Mesendoderm (in vitro differentiated cells): ENCODE results near the gene ASTN2.

Source experiments
- DNase-seq: peaks from one replicate; pipeline ENCODE4 v3.0.0; 2013
- H2AK5ac ChIP-seq: 2 replicates; pipeline ENCODE4 v1.6.1; 2013; ENCODE audit warnings: low read length, inconsistent platforms
- H2BK120ac ChIP-seq: 2 replicates; pipeline ENCODE4 v1.6.1; 2013; ENCODE audit warnings: low read depth, mild to moderate bottlenecking, low read length, moderate library complexity, mixed read lengths
- H2BK15ac ChIP-seq: replicated peaks from 2 replicates; pipeline ENCODE4 v1.6.1; 2013; ENCODE audit warnings: low read depth, mild to moderate bottlenecking, moderate library complexity
- H2BK5ac ChIP-seq: 2 replicates; pipeline ENCODE4 v1.6.1; 2013; ENCODE audit warnings: low read length, inconsistent platforms
- H3K18ac ChIP-seq: 2 replicates; pipeline ENCODE4 v1.6.1; 2013; ENCODE audit warnings: mild to moderate bottlenecking, low read length, mixed read lengths
- H3K23ac ChIP-seq: one replicate; pipeline ENCODE4 v1.6.1; 2013; ENCODE audit warnings: low read length
- H3K27ac ChIP-seq: 2 replicates; pipeline ENCODE4 v1.5.1; 2013; ENCODE audit warnings: low read depth, mild to moderate bottlenecking, inconsistent platforms, low read length, moderate library complexity
- H3K27me3 ChIP-seq: 2 replicates; pipeline ENCODE4 v1.6.1; 2013; ENCODE audit warnings: low read length, control low read depth, mild to moderate bottlenecking, inconsistent platforms; ENCODE audit not compliant: insufficient read depth, poor library complexity
- H3K36me3 ChIP-seq: 2 replicates; pipeline ENCODE4 v1.6.1; 2013; ENCODE audit warnings: low read length, inconsistent platforms; ENCODE audit not compliant: control insufficient read depth, insufficient read depth
- H3K4ac ChIP-seq: one replicate; pipeline ENCODE4 v1.6.1; 2013; ENCODE audit warnings: low read depth, mild to moderate bottlenecking, low read length, moderate library complexity
- H3K4me1 ChIP-seq: 2 replicates; pipeline ENCODE4 v1.6.1; 2013; ENCODE audit warnings: low read depth, low read length, inconsistent platforms; ENCODE audit not compliant: control insufficient read depth
- H3K4me2 ChIP-seq: 2 replicates; pipeline ENCODE4 v1.6.1; 2013; ENCODE audit warnings: low read length
- H3K4me3 ChIP-seq: 2 replicates; pipeline ENCODE4 v1.5.1; 2013; ENCODE audit warnings: mild to moderate bottlenecking, low read length
- H3K56ac ChIP-seq: one replicate; pipeline ENCODE4 v1.6.1; 2013; ENCODE audit warnings: low read length
- H3K79me1 ChIP-seq: 2 replicates; pipeline ENCODE4 v1.6.1; 2013; ENCODE audit warnings: low read length, inconsistent platforms
- H3K79me2 ChIP-seq: 2 replicates; pipeline ENCODE4 v1.6.1; 2013; ENCODE audit warnings: mild to moderate bottlenecking, low read length; ENCODE audit not compliant: control insufficient read depth, insufficient read depth
- H3K9ac ChIP-seq: 2 replicates; pipeline ENCODE4 v1.6.1; 2013; ENCODE audit warnings: low read length, inconsistent platforms
- H4K5ac ChIP-seq: one replicate; pipeline ENCODE4 v1.6.1; 2013; ENCODE audit warnings: low read length
- H4K8ac ChIP-seq: one replicate; pipeline ENCODE4 v1.6.1; 2013; ENCODE audit warnings: low read depth, mild to moderate bottlenecking, control low read depth, low read length, moderate library complexity
- WGBS: extraction: QIAGEN DNeasy Blood & Tissue Kit; methylation state at CpG from one replicate; pipeline ENCODE4 v1.1.7; 2013; ENCODE audit warnings: low lambda C conversion rate, missing lambda C conversion rate; ENCODE audit not compliant: insufficient coverage; ENCODE audit errors: extremely low coverage; 5-methylcytosine and 5-hydroxymethylcytosine counted together

Gene ASTN2

DNA sequence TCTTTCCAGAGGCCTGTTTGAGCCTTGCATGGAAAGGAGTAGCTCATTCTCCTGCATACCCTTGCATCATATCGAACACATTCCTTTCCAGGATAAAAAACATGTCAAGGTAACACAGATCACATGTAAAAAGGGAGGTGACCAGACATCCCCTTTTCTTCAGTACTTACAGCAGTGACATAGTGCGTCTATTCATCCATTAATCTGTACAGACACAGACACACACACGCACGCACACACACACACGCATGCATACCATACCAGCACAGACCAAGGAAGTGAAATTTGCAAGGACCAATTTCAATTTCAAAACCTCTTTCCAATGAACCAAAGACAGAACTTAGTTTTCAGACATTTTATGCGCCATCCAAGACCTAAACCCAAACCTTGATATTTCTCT lies 1005.2 kb downstream of the ASTN2 start:
- no peak for DNase-seq
- no peak overlapping the region for H3K9ac ChIP-seq
- H3K79me2 ChIP-seq, result no peaks in the 10 kb centered on the region
- H3K18ac ChIP-seq, result no peak overlapping the region
- no peak overlapping the region for H2BK15ac ChIP-seq
- H3K4ac ChIP-seq, result no peak overlapping the region
- H3K36me3 ChIP-seq, result no peaks in the 10 kb centered on the region
- no peak overlapping the region for H3K23ac ChIP-seq
- no peaks in the 10 kb centered on the region for H3K27me3 ChIP-seq
- H4K5ac ChIP-seq, result no peak overlapping the region
- H3K4me3 ChIP-seq, result no peak overlapping the region
- no peak overlapping the region for H3K56ac ChIP-seq
- no peak overlapping the region for H2BK120ac ChIP-seq
- H3K79me1 ChIP-seq, result no peaks in the 10 kb centered on the region
- no peak overlapping the region for H2AK5ac ChIP-seq
- WGBS, result no CpG with 5 or more reads among the region's 6 CpGs
- no peak overlapping the region for H3K27ac ChIP-seq
- no peak overlapping the region for H2BK5ac ChIP-seq
- no peak overlapping the region for H3K4me2 ChIP-seq
- no peaks in the 10 kb centered on the region for H3K4me1 ChIP-seq
- no peak overlapping the region for H4K8ac ChIP-seq

- Histone ChIP-seq H3K27me3 (no peaks in the 10 kb centered on the region), H2AK5ac (no peak overlapping the region), H3K4me1 (no peaks in the 10 kb centered on the region), H3K79me1 (no peaks in the 10 kb centered on the region), H4K8ac (no peak overlapping the region), H3K36me3 (no peaks in the 10 kb centered on the region), H3K18ac (no peak overlapping the region), H3K9ac (no peak overlapping the region), H3K27ac (no peak overlapping the region), H2BK120ac (no peak overlapping the region), H3K23ac (no peak overlapping the region), H3K4me3 (no peak overlapping the region), H3K4me2 (no peak overlapping the region), H2BK5ac (no peak overlapping the region), H2BK15ac (no peak overlapping the region), H3K56ac (no peak overlapping the region), H4K5ac (no peak overlapping the region), H3K79me2 (no peaks in the 10 kb centered on the region), H3K4ac (no peak overlapping the region)
- WGBS, result no CpG with 5 or more reads among the region's 2 CpGs
- DNase-seq, result no peak
Observed at GRCh38 chr9:116409129-116409528, 1005.7 kb downstream of the ASTN2 start.

DNA sequence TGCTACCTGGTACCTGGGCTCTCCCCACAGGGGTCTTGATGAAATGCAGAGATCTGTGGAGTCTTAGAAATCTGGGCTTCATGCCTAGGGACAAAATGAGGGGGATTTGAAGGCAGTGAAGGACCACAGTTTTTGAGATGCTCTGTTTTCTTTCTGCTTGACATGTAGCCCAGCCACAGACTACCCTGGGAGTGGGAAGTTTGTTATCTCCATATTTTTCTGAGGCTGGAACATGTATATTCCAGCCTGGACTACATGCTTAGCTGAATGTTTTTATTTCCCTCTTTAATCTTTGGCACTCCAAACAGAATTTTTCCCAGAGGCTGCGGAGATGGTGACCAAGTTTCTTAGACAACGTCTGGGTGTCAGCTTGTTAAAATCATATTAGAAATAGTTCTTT lies 1008.4 kb downstream of the ASTN2 start:
- no peak overlapping the region for H3K18ac ChIP-seq
- H2AK5ac ChIP-seq, result no peak overlapping the region
- no peak overlapping the region for H4K8ac ChIP-seq
- H3K56ac ChIP-seq, result no peak overlapping the region
- no peak overlapping the region for H3K4ac ChIP-seq
- no peaks in the 10 kb centered on the region for H3K36me3 ChIP-seq
- H4K5ac ChIP-seq, result no peak overlapping the region
- no peak overlapping the region for H3K23ac ChIP-seq
- DNase-seq, result no peak
- no peak overlapping the region for H2BK15ac ChIP-seq
- H3K27me3 ChIP-seq, result no peaks in the 10 kb centered on the region
- no peak overlapping the region for H2BK5ac ChIP-seq
- no peak overlapping the region for H3K4me3 ChIP-seq
- no peaks in the 10 kb centered on the region for H3K79me2 ChIP-seq
- no peaks in the 10 kb centered on the region for H3K4me1 ChIP-seq
- H2BK120ac ChIP-seq, result no peak overlapping the region
- H3K4me2 ChIP-seq, result no peak overlapping the region
- no peak overlapping the region for H3K27ac ChIP-seq
- no peak overlapping the region for H3K9ac ChIP-seq
- no CpG with 5 or more reads among the region's 2 CpGs for WGBS
- no peaks in the 10 kb centered on the region for H3K79me1 ChIP-seq

GRCh38 chr9:116405321-116405720 lies 1009.5 kb downstream of the ASTN2 start:
- H3K4me1 ChIP-seq, result no peaks in the 10 kb centered on the region
- H3K27ac ChIP-seq, result no peak overlapping the region
- H4K5ac ChIP-seq, result no peak overlapping the region
- H3K36me3 ChIP-seq, result no peaks in the 10 kb centered on the region
- no peaks in the 10 kb centered on the region for H3K79me2 ChIP-seq
- H4K8ac ChIP-seq, result no peak overlapping the region
- no peak overlapping the region for H2BK120ac ChIP-seq
- no peaks in the 10 kb centered on the region for H3K79me1 ChIP-seq
- H3K27me3 ChIP-seq, result no peaks in the 10 kb centered on the region
- H3K4me2 ChIP-seq, result no peak overlapping the region
- H3K23ac ChIP-seq, result no peak overlapping the region
- H3K18ac ChIP-seq, result no peak overlapping the region
- WGBS, result no CpG with 5 or more reads among the region's 1 CpG
- H2BK5ac ChIP-seq, result no peak overlapping the region
- H3K4ac ChIP-seq, result no peak overlapping the region
- H2BK15ac ChIP-seq, result no peak overlapping the region
- DNase-seq, result no peak
- no peak overlapping the region for H3K56ac ChIP-seq
- H3K4me3 ChIP-seq, result no peak overlapping the region
- no peak overlapping the region for H2AK5ac ChIP-seq
- no peak overlapping the region for H3K9ac ChIP-seq

- no peak overlapping the region for H3K4me3 ChIP-seq
- no CpG with 5 or more reads among the region's 3 CpGs for WGBS
- no peaks in the 10 kb centered on the region for H3K79me1 ChIP-seq
- no peak overlapping the region for H4K8ac ChIP-seq
- H3K18ac ChIP-seq, result no peak overlapping the region
- no peaks in the 10 kb centered on the region for H3K4me1 ChIP-seq
- H2BK120ac ChIP-seq, result no peak overlapping the region
- H3K56ac ChIP-seq, result no peak overlapping the region
- no peak for DNase-seq
- H2AK5ac ChIP-seq, result no peak overlapping the region
- no peaks in the 10 kb centered on the region for H3K27me3 ChIP-seq
- H3K9ac ChIP-seq, result no peak overlapping the region
- no peak overlapping the region for H4K5ac ChIP-seq
- no peak overlapping the region for H3K4me2 ChIP-seq
- H3K79me2 ChIP-seq, result no peaks in the 10 kb centered on the region
- no peaks in the 10 kb centered on the region for H3K36me3 ChIP-seq
- no peak overlapping the region for H2BK5ac ChIP-seq
- no peak overlapping the region for H3K23ac ChIP-seq
- H3K4ac ChIP-seq, result no peak overlapping the region
- H3K27ac ChIP-seq, result no peak overlapping the region
- H2BK15ac ChIP-seq, result no peak overlapping the region
Observed at GRCh38 chr9:116404228-116404627, 1010.6 kb downstream of the ASTN2 start.

- Histone ChIP-seq H2AK5ac (no peak overlapping the region), H2BK120ac (no peak overlapping the region), H3K4me2 (no peak overlapping the region), H3K27ac (no peak overlapping the region), H4K5ac (no peak overlapping the region), H3K56ac (no peak overlapping the region), H3K23ac (no peak overlapping the region), H2BK5ac (no peak overlapping the region), H4K8ac (no peak overlapping the region), H3K4ac (no peak overlapping the region), H2BK15ac (no peak overlapping the region), H3K9ac (no peak overlapping the region), H3K18ac (no peak overlapping the region), H3K27me3 (no peaks in the 10 kb centered on the region), H3K36me3 (no peaks in the 10 kb centered on the region), H3K4me3 (no peak overlapping the region), H3K79me1 (no peaks in the 10 kb centered on the region), H3K79me2 (no peaks in the 10 kb centered on the region), H3K4me1 (no peaks in the 10 kb centered on the region)
- DNase-seq, result no peak
Observed at GRCh38 chr9:116403171-116403570, 1011.7 kb downstream of the ASTN2 start.
